HK-2 (cell line): ENCODE data around the gene SLC35A1.

Experiments used
- DNase-seq: peaks from one replicate; pipeline ENCODE4 v3.0.0-alpha.2; 2018; ENCODE audit not compliant: unreplicated experiment

SLC35A1 gene

GRCh38 chr6:87529221-87529620 is 56.4 kb downstream of the SLC35A1 start:
- DNase-seq: no peak

- DNase-seq: no peak
These were observed 61.7 kb downstream of the SLC35A1 start for GRCh38 chr6:87534377-87535047.

DNA sequence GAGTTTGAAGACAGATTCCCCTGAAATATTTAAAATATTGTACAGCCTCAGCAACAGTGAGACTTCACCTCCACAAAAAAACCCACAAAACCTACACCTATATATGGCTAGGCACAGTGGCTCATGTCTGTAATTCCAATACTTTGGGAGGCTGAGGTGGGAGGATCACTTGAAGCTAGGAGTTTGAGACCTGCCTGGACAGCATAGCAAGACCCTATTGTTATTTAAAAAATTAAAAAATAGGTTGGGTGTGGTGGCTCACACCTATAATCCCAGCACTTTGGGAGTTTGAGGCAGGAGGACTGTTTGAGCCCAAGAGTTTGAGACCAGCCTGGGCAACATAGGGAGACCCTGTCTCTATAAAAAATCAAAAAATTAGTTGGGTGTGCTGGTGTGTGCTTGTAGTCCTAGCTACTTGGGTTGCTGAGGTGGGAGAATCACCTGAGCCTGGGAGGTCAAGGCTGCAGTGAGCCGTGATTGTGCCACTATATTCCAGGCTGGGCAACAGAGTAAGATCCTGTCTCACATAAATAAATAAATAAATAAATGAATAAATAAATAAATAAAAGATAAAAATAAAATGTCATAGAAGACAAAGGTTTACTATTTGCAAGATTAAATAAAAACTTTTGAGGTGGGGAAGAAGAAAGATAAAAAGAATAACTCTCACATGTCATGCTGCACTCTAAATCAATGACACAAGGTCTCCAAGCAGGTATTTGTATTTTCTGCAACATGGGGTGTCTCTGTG is 65.9 kb downstream of the SLC35A1 start:
- DNase-seq: no peak

GRCh38 chr6:87539554-87539953 is 66.8 kb downstream of the SLC35A1 start:
- no peak for DNase-seq

DNA sequence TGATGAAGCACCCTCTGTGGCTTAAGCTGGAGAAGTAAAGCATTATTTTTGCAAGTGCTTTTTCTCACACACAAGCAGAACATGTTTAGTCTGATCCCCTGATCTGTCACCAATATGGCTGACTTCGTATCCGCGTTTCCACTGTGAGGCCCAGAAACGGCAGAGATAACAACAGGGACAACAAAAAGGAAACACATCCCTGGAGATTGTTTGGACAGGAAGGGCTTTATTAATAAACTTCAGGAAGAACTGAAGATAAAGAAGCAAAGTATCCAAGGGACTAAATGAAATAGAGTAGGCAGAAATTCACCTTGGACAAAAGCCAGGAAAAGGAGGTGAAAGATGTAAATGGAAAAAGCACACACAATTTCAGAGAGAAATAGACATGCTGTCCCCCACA is 67.8 kb downstream of the SLC35A1 start:
- DNase-seq: no peak

- DNase-seq: no peak
These were observed 68.3 kb downstream of the SLC35A1 start for GRCh38 chr6:87541041-87541440.

- no peak for DNase-seq
These were observed 69.0 kb downstream of the SLC35A1 start for GRCh38 chr6:87541744-87542143.

DNA sequence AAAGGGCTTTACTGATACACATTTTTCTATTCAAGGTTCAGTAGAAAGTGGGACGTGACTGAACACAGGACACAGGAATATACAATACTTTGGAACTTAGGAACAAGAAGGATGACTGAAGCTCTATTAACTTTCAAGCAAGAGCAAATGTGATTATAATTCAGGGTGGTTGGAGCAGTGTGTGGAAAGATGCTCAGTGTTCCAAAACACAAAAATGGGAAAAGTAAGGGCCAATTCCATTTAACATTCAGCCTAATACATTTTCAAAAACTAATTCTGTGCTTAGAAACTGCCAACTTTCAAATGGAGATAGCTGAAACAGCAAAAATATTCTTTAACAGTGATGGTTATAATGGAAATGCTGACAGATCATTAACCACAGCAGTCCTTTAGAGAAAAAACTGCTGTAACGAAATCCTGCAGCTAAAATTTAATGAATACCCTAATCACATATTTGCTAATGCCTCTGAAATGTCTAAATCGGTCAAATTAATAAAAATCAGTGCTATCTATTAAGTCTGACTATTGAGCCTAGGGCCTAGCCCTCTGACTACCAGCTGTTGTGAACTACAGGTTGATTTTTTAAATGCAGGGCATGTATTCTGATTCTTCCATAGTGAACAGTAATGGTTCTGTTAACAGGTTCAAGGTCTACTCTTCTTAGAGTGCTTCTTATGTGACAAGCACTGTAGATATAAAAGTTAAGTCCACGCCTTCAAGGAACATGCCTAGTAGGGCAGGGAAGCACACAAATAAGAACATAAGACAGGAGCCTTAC is 71.1 kb downstream of the SLC35A1 start:
- no peak for DNase-seq

GRCh38 chr6:87544474-87544735 is 71.6 kb downstream of the SLC35A1 start:
- no peak for DNase-seq

GRCh38 chr6:87551799-87552198 is 79.0 kb downstream of the SLC35A1 start:
- no peak for DNase-seq

DNA sequence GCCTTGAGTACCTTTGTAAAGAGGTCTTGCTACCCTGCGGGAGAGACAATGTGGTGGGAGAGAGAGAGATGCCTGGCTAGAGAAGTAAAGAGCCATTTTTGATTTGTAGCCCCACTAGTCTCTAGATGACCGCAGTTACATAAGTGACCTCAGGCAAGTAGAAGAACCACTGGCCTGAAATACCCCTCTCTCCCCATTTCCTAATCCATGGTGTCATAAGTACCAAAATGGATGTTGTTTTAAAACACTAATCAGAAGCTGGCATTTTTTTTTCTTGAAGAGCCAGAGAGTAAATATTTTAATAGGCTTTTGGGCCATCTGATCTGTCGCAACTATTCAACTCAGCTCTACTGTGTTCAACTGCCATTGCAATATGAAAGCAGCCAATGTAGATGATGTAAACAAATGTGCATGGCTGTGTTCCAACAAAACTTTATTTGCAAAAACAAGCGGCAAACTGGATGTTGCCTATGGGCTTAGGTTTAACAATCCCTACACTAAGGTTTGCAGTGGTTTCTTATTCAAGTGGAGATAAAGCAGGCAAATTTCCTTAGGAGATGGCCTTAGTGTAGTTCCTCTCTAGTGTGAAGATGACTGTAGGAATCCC is 80.5 kb downstream of the SLC35A1 start:
- DNase-seq: no peak

GRCh38 chr6:87555506-87555905 is 82.7 kb downstream of the SLC35A1 start:
- DNase-seq: no peak

DNA sequence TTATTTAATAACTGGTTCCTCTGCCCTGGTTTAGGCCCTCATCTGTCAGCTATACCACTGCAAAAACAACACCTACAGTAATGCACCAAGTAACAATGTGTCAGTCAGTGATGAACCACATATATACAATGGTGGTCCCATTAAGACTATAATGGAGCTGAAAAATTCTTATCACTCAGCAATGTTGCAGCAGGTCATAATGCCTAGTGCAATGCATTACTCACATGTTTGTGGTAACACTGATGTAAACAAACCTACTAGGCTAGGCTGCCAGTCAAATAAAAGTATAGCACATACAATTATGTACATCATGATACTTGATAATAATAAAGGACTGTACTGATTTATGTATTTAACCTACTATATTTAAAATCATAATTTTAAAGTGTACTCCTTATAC is 85.7 kb downstream of the SLC35A1 start:
- no peak for DNase-seq

GRCh38 chr6:87561017-87561416 is 88.2 kb downstream of the SLC35A1 start:
- DNase-seq: no peak
